K562 (cell line): ENCODE measurements around the gene S100A3. TPM values are rescaled to one million over a fixed set of nuclear protein-coding genes. Genes with fewer than 3 reads are reported as not detected.

ENCODE experiments used
- CREB1 ChIP-seq, 2 experiments: sonication (generic) in 1 of 2; formaldehyde crosslinking in 1 of 2; IDR thresholded peaks; 2 replicates each; pipeline versions ENCODE4 v1.6.1 to v1.8.0; 2012 to 2022; ENCODE audit warnings: inconsistent platforms in 1 of 2, mild to moderate bottlenecking in 1 of 2, missing genetic modification reagents in 1 of 2, moderate library complexity in 1 of 2
- DPF2 ChIP-seq: fragments of 450-650 bp; IDR thresholded peaks from 2 replicates; pipeline ENCODE4 v1.6.1; 2016
- HCFC1 ChIP-seq: IDR thresholded peaks from 2 replicates; pipeline ENCODE4 v1.6.1; 2012; ENCODE audit warnings: low read depth, low read length, improper control_type of control experiment
- HDAC2 ChIP-seq: fragments of 450-650 bp; IDR thresholded peaks from 2 replicates; pipeline ENCODE4 v1.6.1; 2016; ENCODE audit warnings: mild to moderate bottlenecking
- ILF3 ChIP-seq: fragments of 450-650 bp; IDR thresholded peaks from 2 replicates; pipeline ENCODE4 v1.6.1; 2018; ENCODE audit warnings: antibody characterized with exemption, mild to moderate bottlenecking, moderate library complexity, borderline replicate concordance
- MIER1 ChIP-seq: fragments of 450-650 bp; IDR thresholded peaks from 2 replicates; pipeline ENCODE4 v1.6.1; 2016; ENCODE audit warnings: antibody characterized with exemption, mild to moderate bottlenecking, low read depth
- NFYB ChIP-seq: IDR thresholded peaks from 2 replicates; pipeline ENCODE4 v1.6.1; 2011; ENCODE audit warnings: mild to moderate bottlenecking, moderate library complexity; ENCODE audit not compliant: insufficient read length; ENCODE audit errors: extremely low read depth
- SIN3B ChIP-seq: fragments of 450-650 bp; IDR thresholded peaks from 2 replicates; pipeline ENCODE4 v1.6.1; 2017; ENCODE audit warnings: low read depth, mild to moderate bottlenecking, moderate library complexity
- SMARCA5 ChIP-seq: fragments of 450-650 bp; IDR thresholded peaks from 2 replicates; pipeline ENCODE4 v1.6.1; 2016
- SNRNP70 ChIP-seq: fragments of 200-400 bp; formaldehyde crosslinking; optimal IDR thresholded peaks from 2 replicates; pipeline ENCODE3; 2017; ENCODE audit warnings: low read depth, low read length
- TOE1 ChIP-seq, 2 experiments: fragments of 450-650 bp in 1 of 2; sonication (generic) in 1 of 2; formaldehyde crosslinking in 1 of 2; IDR thresholded peaks; 2 replicates each; pipeline versions ENCODE4 v1.7.1 to v1.8.0; 2016 to 2022; ENCODE audit warnings: borderline replicate concordance in 2 of 2, mild to moderate bottlenecking in 2 of 2, antibody characterized with exemption in 1 of 2, inconsistent platforms in 1 of 2, low read depth in 1 of 2, missing genetic modification reagents in 1 of 2, moderate library complexity in 1 of 2
- XRCC5 ChIP-seq: fragments of 200-400 bp; formaldehyde crosslinking; IDR thresholded peaks from 2 replicates; pipeline ENCODE4 v1.6.1; 2017; ENCODE audit warnings: low read depth, mild to moderate bottlenecking, low read length
- ZNF316 ChIP-seq: fragments of 450-650 bp; IDR thresholded peaks from 2 replicates; pipeline ENCODE4 v1.6.1; 2016
- polyA plus RNA-seq, 8 experiments: library from polyadenylated mRNA; depleted of rRNA in 4 of 8; stranded (reverse) in 5 of 8; unstranded in 3 of 8; fragments of >200 nt; fragmentation: Nextera tagmentation in 2 of 8; fragmentation: Illumina TruSeq in 1 of 8; extraction: Ambion mirVana in 2 of 8; extraction: Trizol in 1 of 8; gene quantifications; 2 replicates each; pipeline versions ENCODE4 v1.2.1 to v1.2.3, GENCODE V29; 2011 to 2014; ENCODE audit warnings: inconsistent platforms in 1 of 8, missing spikeins in 1 of 8
- total RNA-seq, 7 experiments: library from RNA; depleted of rRNA in 6 of 7; stranded (reverse); fragments of >200 nt in 6 of 7; fragmentation: Illumina TruSeq in 2 of 7; extraction: Trizol in 2 of 7; gene quantifications; 2 replicates each; pipeline versions ENCODE4 v1.2.1 to v1.2.3, GENCODE V29; 2011 to 2021; ENCODE audit warnings: low replicate concordance in 1 of 7
- TF ChIP-seq, protein P1 (sequence below): fragments of 450-650 bp; IDR thresholded peaks from 2 replicates; pipeline ENCODE4 v1.6.1; 2016; ENCODE audit warnings: mild to moderate bottlenecking, moderate library complexity
- TF ChIP-seq, protein P2 (sequence below): sonication (generic); formaldehyde crosslinking; IDR thresholded peaks from 2 replicates; pipeline ENCODE4 v1.8.1; 2022; ENCODE audit warnings: missing genetic modification reagents

Gene S100A3
- total and polyA plus RNA-seq, 9 of the 15 experiments (the other 6 are each of a cell fraction or from before 2014, with no cell fraction given) = 0.08 to 1.7 (median 0.18) TPM; not detected in 4

DNA sequence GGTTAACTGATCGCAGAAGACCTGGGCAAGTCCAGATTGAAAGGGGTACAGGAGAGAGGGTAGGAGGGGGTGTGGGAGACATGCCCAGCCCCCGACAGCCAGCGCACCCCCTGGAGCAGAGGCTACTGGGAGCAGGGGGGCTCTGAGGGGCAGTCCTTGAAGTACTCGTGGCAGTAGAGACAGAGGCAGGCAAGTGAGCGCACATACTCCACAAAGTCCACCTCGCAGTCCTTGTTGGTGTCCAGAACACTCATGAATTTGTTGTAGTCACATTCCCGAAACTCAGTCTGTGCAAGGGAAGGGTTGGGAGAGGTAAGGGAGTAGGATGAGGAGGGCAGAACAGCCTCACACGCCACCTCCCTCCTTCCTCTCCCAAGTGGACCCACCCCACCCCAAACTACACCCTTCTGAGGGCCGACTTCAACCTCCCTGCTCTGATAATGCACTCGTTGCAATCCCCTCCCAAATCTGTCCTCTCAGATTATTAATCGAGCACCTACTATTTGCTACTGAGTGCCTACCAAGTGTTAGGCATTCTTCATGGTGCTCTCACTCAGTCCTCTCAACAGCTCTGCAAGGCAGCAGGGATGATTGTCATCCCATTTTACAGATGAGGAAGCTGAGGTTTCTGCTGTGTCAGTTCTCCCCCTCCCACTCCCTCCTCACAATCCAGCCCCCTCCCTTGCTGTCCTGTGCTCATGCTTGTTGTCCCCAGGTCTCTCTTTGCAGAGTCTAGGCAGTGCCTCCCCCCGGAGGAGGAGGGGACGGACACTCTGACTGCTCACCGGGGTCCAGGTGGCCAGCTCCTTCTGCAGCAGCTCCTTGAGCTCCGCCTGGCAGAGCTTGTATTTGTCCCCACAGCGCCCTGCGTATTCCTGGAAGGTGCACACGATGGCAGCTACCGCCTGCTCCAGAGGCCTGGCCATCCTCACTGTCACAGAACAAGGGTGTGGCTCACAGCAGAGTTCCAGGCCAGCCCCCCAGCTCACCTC, 1.2 kb downstream of the S100A3 start (continued):
- TF ChIP-seq, protein P1, sequence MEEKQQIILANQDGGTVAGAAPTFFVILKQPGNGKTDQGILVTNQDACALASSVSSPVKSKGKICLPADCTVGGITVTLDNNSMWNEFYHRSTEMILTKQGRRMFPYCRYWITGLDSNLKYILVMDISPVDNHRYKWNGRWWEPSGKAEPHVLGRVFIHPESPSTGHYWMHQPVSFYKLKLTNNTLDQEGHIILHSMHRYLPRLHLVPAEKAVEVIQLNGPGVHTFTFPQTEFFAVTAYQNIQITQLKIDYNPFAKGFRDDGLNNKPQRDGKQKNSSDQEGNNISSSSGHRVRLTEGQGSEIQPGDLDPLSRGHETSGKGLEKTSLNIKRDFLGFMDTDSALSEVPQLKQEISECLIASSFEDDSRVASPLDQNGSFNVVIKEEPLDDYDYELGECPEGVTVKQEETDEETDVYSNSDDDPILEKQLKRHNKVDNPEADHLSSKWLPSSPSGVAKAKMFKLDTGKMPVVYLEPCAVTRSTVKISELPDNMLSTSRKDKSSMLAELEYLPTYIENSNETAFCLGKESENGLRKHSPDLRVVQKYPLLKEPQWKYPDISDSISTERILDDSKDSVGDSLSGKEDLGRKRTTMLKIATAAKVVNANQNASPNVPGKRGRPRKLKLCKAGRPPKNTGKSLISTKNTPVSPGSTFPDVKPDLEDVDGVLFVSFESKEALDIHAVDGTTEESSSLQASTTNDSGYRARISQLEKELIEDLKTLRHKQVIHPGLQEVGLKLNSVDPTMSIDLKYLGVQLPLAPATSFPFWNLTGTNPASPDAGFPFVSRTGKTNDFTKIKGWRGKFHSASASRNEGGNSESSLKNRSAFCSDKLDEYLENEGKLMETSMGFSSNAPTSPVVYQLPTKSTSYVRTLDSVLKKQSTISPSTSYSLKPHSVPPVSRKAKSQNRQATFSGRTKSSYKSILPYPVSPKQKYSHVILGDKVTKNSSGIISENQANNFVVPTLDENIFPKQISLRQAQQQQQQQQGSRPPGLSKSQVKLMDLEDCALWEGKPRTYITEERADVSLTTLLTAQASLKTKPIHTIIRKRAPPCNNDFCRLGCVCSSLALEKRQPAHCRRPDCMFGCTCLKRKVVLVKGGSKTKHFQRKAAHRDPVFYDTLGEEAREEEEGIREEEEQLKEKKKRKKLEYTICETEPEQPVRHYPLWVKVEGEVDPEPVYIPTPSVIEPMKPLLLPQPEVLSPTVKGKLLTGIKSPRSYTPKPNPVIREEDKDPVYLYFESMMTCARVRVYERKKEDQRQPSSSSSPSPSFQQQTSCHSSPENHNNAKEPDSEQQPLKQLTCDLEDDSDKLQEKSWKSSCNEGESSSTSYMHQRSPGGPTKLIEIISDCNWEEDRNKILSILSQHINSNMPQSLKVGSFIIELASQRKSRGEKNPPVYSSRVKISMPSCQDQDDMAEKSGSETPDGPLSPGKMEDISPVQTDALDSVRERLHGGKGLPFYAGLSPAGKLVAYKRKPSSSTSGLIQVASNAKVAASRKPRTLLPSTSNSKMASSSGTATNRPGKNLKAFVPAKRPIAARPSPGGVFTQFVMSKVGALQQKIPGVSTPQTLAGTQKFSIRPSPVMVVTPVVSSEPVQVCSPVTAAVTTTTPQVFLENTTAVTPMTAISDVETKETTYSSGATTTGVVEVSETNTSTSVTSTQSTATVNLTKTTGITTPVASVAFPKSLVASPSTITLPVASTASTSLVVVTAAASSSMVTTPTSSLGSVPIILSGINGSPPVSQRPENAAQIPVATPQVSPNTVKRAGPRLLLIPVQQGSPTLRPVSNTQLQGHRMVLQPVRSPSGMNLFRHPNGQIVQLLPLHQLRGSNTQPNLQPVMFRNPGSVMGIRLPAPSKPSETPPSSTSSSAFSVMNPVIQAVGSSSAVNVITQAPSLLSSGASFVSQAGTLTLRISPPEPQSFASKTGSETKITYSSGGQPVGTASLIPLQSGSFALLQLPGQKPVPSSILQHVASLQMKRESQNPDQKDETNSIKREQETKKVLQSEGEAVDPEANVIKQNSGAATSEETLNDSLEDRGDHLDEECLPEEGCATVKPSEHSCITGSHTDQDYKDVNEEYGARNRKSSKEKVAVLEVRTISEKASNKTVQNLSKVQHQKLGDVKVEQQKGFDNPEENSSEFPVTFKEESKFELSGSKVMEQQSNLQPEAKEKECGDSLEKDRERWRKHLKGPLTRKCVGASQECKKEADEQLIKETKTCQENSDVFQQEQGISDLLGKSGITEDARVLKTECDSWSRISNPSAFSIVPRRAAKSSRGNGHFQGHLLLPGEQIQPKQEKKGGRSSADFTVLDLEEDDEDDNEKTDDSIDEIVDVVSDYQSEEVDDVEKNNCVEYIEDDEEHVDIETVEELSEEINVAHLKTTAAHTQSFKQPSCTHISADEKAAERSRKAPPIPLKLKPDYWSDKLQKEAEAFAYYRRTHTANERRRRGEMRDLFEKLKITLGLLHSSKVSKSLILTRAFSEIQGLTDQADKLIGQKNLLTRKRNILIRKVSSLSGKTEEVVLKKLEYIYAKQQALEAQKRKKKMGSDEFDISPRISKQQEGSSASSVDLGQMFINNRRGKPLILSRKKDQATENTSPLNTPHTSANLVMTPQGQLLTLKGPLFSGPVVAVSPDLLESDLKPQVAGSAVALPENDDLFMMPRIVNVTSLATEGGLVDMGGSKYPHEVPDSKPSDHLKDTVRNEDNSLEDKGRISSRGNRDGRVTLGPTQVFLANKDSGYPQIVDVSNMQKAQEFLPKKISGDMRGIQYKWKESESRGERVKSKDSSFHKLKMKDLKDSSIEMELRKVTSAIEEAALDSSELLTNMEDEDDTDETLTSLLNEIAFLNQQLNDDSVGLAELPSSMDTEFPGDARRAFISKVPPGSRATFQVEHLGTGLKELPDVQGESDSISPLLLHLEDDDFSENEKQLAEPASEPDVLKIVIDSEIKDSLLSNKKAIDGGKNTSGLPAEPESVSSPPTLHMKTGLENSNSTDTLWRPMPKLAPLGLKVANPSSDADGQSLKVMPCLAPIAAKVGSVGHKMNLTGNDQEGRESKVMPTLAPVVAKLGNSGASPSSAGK = no peak
- TF ChIP-seq SNRNP70 (no peak), SIN3B (no peak), XRCC5 (no peak), SMARCA5 (peak; percentile 83), NFYB (no peak), HCFC1 (no peak), TOE1 (IDR thresholded peaks at IDR 0.05; ENCODE audit: borderline replicate concordance) (no peak), TOE1 (CRISPR knock-in tag; IDR thresholded peaks at IDR 0.05; ENCODE audit: borderline replicate concordance, low read depth) (no peak), ZNF316 (peak; percentile 64), CREB1 (IDR thresholded peaks at IDR 0.05) (no peak), CREB1 (CRISPR knock-in tag; IDR thresholded peaks at IDR 0.05) (no peak), HDAC2 (peak; percentile 69), DPF2 (0 out of 2 replicates have a peak, but pooled peaks have one; percentile 31), ILF3 (no peak), MIER1 (no peak)
- TF ChIP-seq, protein P2, sequence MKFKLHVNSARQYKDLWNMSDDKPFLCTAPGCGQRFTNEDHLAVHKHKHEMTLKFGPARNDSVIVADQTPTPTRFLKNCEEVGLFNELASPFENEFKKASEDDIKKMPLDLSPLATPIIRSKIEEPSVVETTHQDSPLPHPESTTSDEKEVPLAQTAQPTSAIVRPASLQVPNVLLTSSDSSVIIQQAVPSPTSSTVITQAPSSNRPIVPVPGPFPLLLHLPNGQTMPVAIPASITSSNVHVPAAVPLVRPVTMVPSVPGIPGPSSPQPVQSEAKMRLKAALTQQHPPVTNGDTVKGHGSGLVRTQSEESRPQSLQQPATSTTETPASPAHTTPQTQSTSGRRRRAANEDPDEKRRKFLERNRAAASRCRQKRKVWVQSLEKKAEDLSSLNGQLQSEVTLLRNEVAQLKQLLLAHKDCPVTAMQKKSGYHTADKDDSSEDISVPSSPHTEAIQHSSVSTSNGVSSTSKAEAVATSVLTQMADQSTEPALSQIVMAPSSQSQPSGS (CRISPR knock-in tag) = no peak
